Measurements from ENCODE around the gene KCNN3. TPM values are rescaled to one million over a fixed set of nuclear protein-coding genes. Genes with fewer than 3 reads are reported as not detected.

KCNN3 gene
- total and polyA plus RNA-seq, 8 donors = 1.9 to 3.1 (median 2.3) TPM

GRCh38 chr1:154837672-154838171 is 32.4 kb downstream of the KCNN3 start:
- H3K9me3 ChIP-seq = no peaks in the 10 kb centered on the region
- intact Hi-C loops (cut with DNase I) = no loop called here
- H3K27me3 ChIP-seq = no peaks in the 10 kb centered on the region
- no peak overlapping the region for H3K4me3 ChIP-seq
- ATAC-seq (no peak), DNase-seq (peak in 1 of 4 donors; percentile 32)
- peaks cover 4 to 26% of the 10 kb centered on the region in 2 donors for H3K4me1 ChIP-seq
- TF ChIP-seq CTCF (IDR thresholded peaks at IDR 0.05) = no peak
- H3K27ac ChIP-seq = no peak overlapping the region
- H3K36me3 ChIP-seq = no peaks in the 10 kb centered on the region

GRCh38 chr1:154837034-154837671 is 32.9 kb downstream of the KCNN3 start:
- no peak for TF ChIP-seq CTCF (IDR thresholded peaks at IDR 0.05)
- H3K27me3 ChIP-seq = no peaks in the 10 kb centered on the region
- no peaks in the 10 kb centered on the region for H3K9me3 ChIP-seq
- H3K4me1 ChIP-seq = peaks cover 4 to 26% of the 10 kb centered on the region in 2 donors
- H3K27ac ChIP-seq = no peak overlapping the region
- no peak for ATAC-seq
- no peak for DNase-seq
- H3K4me3 ChIP-seq = no peak overlapping the region
- intact Hi-C loops (cut with DNase I) = no loop called here
- no peaks in the 10 kb centered on the region for H3K36me3 ChIP-seq

GRCh38 chr1:154835531-154836324 is 34.4 kb downstream of the KCNN3 start:
- no peaks in the 10 kb centered on the region for H3K27me3 ChIP-seq
- ATAC-seq (peak; percentile 93), DNase-seq (peak in 2 of 4 donors; percentile 74 to 75)
- H3K27ac ChIP-seq = no peak overlapping the region
- intact Hi-C loops (cut with DNase I) = no loop called here
- no peak for TF ChIP-seq CTCF (IDR thresholded peaks at IDR 0.05)
- H3K4me1 ChIP-seq = peaks cover 4 to 22% of the 10 kb centered on the region in 2 donors
- no peaks in the 10 kb centered on the region for H3K9me3 ChIP-seq
- no peaks in the 10 kb centered on the region for H3K36me3 ChIP-seq
- no peak overlapping the region for H3K4me3 ChIP-seq

- intact Hi-C loops (cut with DNase I) = no loop called here
Measured at GRCh38 chr1:154833841-154834240, 36.2 kb downstream of the KCNN3 start.

More at GRCh38 chr1:154833841-154834240, 36.2 kb downstream of the KCNN3 start:
- H3K27me3 ChIP-seq = no peaks in the 10 kb centered on the region
- peak overlapping the region in 1 of 2 donors; percentile 24 for H3K27ac ChIP-seq
- H3K4me3 ChIP-seq = no peak overlapping the region
- TF ChIP-seq CTCF (IDR thresholded peaks at IDR 0.05) = no peak
- no peaks in the 10 kb centered on the region for H3K9me3 ChIP-seq
- no peak for ATAC-seq
- DNase-seq = no peak
- no peaks in the 10 kb centered on the region for H3K36me3 ChIP-seq
- peaks cover 4 to 22% of the 10 kb centered on the region in 2 donors for H3K4me1 ChIP-seq

Measured in left lung (tissue), 10 donors.